HK-2 (cell line): ENCODE measurements around the gene TRIM66.

Experiments
- DNase-seq: peaks from one replicate; pipeline ENCODE4 v3.0.0-alpha.2; 2018; ENCODE audit not compliant: unreplicated experiment

The TRIM66 gene

GRCh38 chr11:8713760-8714454 lies 31.4 kb upstream of the TRIM66 start:
- DNase-seq: no peak

GRCh38 chr11:8712506-8712905 lies 30.0 kb upstream of the TRIM66 start:
- no peak for DNase-seq

GRCh38 chr11:8711895-8712442 lies 29.5 kb upstream of the TRIM66 start:
- no peak for DNase-seq

- DNase-seq: no peak
Observed at GRCh38 chr11:8709777-8710176, 27.3 kb upstream of the TRIM66 start.

GRCh38 chr11:8709002-8709672 lies 26.7 kb upstream of the TRIM66 start:
- DNase-seq: no peak

GRCh38 chr11:8707541-8708191 lies 25.2 kb upstream of the TRIM66 start:
- DNase-seq: no peak

- no peak for DNase-seq
Observed at GRCh38 chr11:8706673-8707432, 24.4 kb upstream of the TRIM66 start.

- DNase-seq: no peak
Observed at GRCh38 chr11:8705146-8705545, 22.7 kb upstream of the TRIM66 start.

GRCh38 chr11:8704136-8704535 lies 21.7 kb upstream of the TRIM66 start:
- no peak for DNase-seq

- DNase-seq: no peak
Observed at GRCh38 chr11:8702598-8702915, 20.1 kb upstream of the TRIM66 start.

GRCh38 chr11:8701891-8702597 lies 19.6 kb upstream of the TRIM66 start:
- DNase-seq: no peak

- DNase-seq: no peak
Observed at GRCh38 chr11:8699903-8700302, 17.4 kb upstream of the TRIM66 start.

- no peak for DNase-seq
Observed at GRCh38 chr11:8698917-8699441, 16.5 kb upstream of the TRIM66 start.

- no peak for DNase-seq
Observed at GRCh38 chr11:8698379-8698851, 15.9 kb upstream of the TRIM66 start.

GRCh38 chr11:8697054-8697453 lies 14.6 kb upstream of the TRIM66 start:
- no peak for DNase-seq

- DNase-seq: no peak
Observed at GRCh38 chr11:8694137-8694536, 11.7 kb upstream of the TRIM66 start.

GRCh38 chr11:8693555-8693954 lies 11.1 kb upstream of the TRIM66 start:
- DNase-seq: no peak

- DNase-seq: no peak
Observed at GRCh38 chr11:8693010-8693551, 10.6 kb upstream of the TRIM66 start.

- no peak for DNase-seq
Observed at GRCh38 chr11:8692417-8692816, 10.0 kb upstream of the TRIM66 start.

- no peak for DNase-seq
Observed at GRCh38 chr11:8691601-8692000, 9.1 kb upstream of the TRIM66 start.
